Upper lobe of left lung (tissue), 4 donors: ENCODE measurements around the gene POMGNT2.

Experiments used
- EP300 ChIP-seq, 4 donors: sonication (generic); formaldehyde crosslinking; IDR thresholded peaks; one replicate each; pipeline ENCODE4 v1.5.1; 2017; ENCODE audit warnings: antibody characterized with exemption in 4 of 4, control low read depth in 2 of 4
- POLR2A ChIP-seq, 4 donors: fragments of 450-650 bp; IDR thresholded peaks; one replicate each; pipeline ENCODE4 v1.5.1; 2016 to 2017; ENCODE audit warnings: antibody characterized with exemption in 4 of 4, mild to moderate bottlenecking in 2 of 4
- POLR2AphosphoS5 ChIP-seq, 2 donors: sonication (generic); formaldehyde crosslinking; IDR thresholded peaks; one replicate each; pipeline ENCODE4 v1.5.1; 2017; ENCODE audit warnings: antibody characterized with exemption in 2 of 2
- TF ChIP-seq, protein P1 (sequence below), 6 experiments: fragments of 450-650 bp in 4 of 6; fragments of 200-600 bp in 2 of 6; sonication (generic) in 2 of 6; IDR thresholded peaks; one replicate each; pipeline ENCODE4 v1.5.1; 2016 to 2019; ENCODE audit warnings: antibody characterized with exemption in 6 of 6

DNA sequence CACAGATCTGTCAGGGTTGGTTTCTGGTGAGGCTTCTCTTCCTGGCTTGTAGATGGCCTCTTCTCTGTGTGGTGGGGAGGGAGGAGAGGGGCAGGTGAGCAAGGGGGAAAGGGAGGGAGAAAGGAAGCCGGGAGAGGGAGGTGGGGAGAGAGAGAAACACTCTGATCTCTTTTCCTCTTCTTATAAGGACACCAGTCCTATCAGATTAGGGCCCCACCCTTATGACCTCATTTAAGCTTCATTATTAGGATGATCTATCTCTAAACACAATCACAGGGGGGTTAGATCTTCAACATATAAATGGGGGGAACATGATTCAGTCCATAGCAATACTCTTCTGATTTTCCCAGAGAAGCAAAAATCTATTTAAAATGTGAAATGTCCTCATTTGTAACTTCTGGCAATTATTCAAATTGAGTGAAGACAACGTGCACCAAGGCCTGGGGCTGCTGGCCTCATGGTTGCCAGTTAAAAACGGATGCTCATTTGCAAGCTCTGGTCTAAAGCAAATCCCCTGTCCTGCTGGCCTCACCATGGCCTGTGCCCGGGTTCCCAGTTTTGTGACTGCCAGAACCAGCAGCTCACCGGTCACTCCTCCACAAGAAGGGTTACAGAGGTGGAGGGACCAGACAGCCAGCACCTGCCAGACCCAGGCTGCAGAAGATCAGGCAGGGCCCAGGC, 8.3 kb downstream of the POMGNT2 start:
- TF ChIP-seq, protein P1, sequence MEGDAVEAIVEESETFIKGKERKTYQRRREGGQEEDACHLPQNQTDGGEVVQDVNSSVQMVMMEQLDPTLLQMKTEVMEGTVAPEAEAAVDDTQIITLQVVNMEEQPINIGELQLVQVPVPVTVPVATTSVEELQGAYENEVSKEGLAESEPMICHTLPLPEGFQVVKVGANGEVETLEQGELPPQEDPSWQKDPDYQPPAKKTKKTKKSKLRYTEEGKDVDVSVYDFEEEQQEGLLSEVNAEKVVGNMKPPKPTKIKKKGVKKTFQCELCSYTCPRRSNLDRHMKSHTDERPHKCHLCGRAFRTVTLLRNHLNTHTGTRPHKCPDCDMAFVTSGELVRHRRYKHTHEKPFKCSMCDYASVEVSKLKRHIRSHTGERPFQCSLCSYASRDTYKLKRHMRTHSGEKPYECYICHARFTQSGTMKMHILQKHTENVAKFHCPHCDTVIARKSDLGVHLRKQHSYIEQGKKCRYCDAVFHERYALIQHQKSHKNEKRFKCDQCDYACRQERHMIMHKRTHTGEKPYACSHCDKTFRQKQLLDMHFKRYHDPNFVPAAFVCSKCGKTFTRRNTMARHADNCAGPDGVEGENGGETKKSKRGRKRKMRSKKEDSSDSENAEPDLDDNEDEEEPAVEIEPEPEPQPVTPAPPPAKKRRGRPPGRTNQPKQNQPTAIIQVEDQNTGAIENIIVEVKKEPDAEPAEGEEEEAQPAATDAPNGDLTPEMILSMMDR (IDR thresholded peaks at IDR 0.05) = no peak
- TF ChIP-seq POLR2A (IDR thresholded peaks at IDR 0.05) = no peak
- no peak for TF ChIP-seq EP300 (IDR thresholded peaks at IDR 0.05)
- TF ChIP-seq POLR2AphosphoS5 (IDR thresholded peaks at IDR 0.05) = no peak
